Transverse colon (tissue), 4 donors: ENCODE data around the gene CSNK2B. TPM values are rescaled to one million over a fixed set of nuclear protein-coding genes. Genes with fewer than 3 reads are reported as not detected.
"Not testable (repeated sequence)": the region's sequence is repeated elsewhere in the genome, so short reads cannot be mapped to it uniquely, and the experiment has no call there.

Source experiments
- DNase-seq: peaks from one replicate; pipeline ENCODE4 v3.0.0-alpha.2; 2019
- H3K27ac ChIP-seq, 4 donors: fragments of 200-600 bp; sonication (generic); 2 replicates each; pipeline ENCODE4 v1.5.1; 2016 to 2018; ENCODE audit warnings: inconsistent platforms in 4 of 4
- H3K27me3 ChIP-seq: fragments of 200-600 bp; sonication (generic); 2 replicates; pipeline ENCODE4 v1.5.1; 2017; ENCODE audit warnings: inconsistent platforms
- H3K36me3 ChIP-seq, 4 donors: fragments of 200-600 bp; sonication (generic); 2 replicates each; pipeline ENCODE4 v1.5.1; 2017 to 2019; ENCODE audit warnings: inconsistent platforms in 4 of 4
- H3K4me1 ChIP-seq, 4 donors: fragments of 200-600 bp; sonication (generic); 2 replicates each; pipeline ENCODE4 v1.5.1; 2017 to 2020; ENCODE audit warnings: inconsistent platforms in 4 of 4
- H3K4me3 ChIP-seq, 4 donors: fragments of 200-600 bp; sonication (generic); 1 replicate in 1 of 4; 2 replicates in 3 of 4; pipeline versions ENCODE4 v1.5.1 to v1.6.1; 2017 to 2019; ENCODE audit warnings: inconsistent platforms in 4 of 4
- H3K9me3 ChIP-seq, 2 donors: fragments of 200-600 bp; sonication (generic); 2 replicates each; pipeline ENCODE4 v1.5.1; 2017 to 2019; ENCODE audit warnings: inconsistent platforms in 2 of 2
- CTCF ChIP-seq, 5 experiments: fragments of 200-600 bp in 3 of 5; fragments of 450-650 bp in 2 of 5; sonication (generic) in 3 of 5; IDR thresholded peaks; 1 replicate in 2 of 5; 2 replicates in 3 of 5; pipeline ENCODE4 v1.5.1; 2016 to 2017; ENCODE audit warnings: antibody characterized with exemption in 5 of 5, inconsistent platforms in 3 of 5, mild to moderate bottlenecking in 2 of 5, moderate library complexity in 1 of 5
- EP300 ChIP-seq: sonication (generic); formaldehyde crosslinking; IDR thresholded peaks from one replicate; pipeline ENCODE4 v1.6.1; 2017; ENCODE audit warnings: antibody characterized with exemption, low read depth
- POLR2A ChIP-seq: fragments of 450-650 bp; IDR thresholded peaks from one replicate; pipeline ENCODE4 v1.6.1; 2016; ENCODE audit warnings: antibody characterized with exemption, mild to moderate bottlenecking, moderate library complexity
- POLR2AphosphoS5 ChIP-seq, 3 donors: sonication (generic); formaldehyde crosslinking; IDR thresholded peaks; one replicate each; pipeline ENCODE4 v1.6.1; 2016; ENCODE audit warnings: antibody characterized with exemption in 3 of 3
- WGBS, 2 donors: methylation state at CpG; one replicate each; pipeline ENCODE4 v1.1.5; 2018; ENCODE audit warnings: low coverage in 1 of 2; 5-methylcytosine and 5-hydroxymethylcytosine counted together
- in situ Hi-C, 4 donors: fragments of 200-750 bp; cut with MboI; loops; one replicate each; pipeline versions ENCODE4 v1.15.0 to v1.15.1; 2017; ENCODE audit warnings: low sequenced_read_pairs in 3 of 4, low pct_ligation_motif_present in 1 of 4, low pct_unique_long_range_greater_than_20kb in 1 of 4
- intact Hi-C: fragments of 100-400 bp; cut with DNase I; formaldehyde crosslinking; loops from one replicate; pipeline ENCODE4 v1.15.1; 2023; ENCODE audit warnings: low total_unique reads
- total RNA-seq, 4 donors: library from RNA; depleted of rRNA; stranded (reverse); fragments of >200 nt; gene quantifications; one replicate each; pipeline ENCODE4 v1.1.0, GENCODE V29; 2016

The CSNK2B gene
- total RNA-seq, 4 donors from 2014 or later, result 182 to 231 (median 210) TPM

GRCh38 chr6:31705931-31706330, 40.1 kb downstream of the CSNK2B start:
- Histone ChIP-seq H3K4me1 (peaks cover 14 to 26% (median 19%) of the 10 kb centered on the region in 4 donors), H3K36me3 (no peaks in the 10 kb centered on the region), H3K9me3 (no peaks in the 10 kb centered on the region), H3K27ac (no peak overlapping the region), H3K4me3 (no peak overlapping the region), H3K27me3 (no peaks in the 10 kb centered on the region)
- no peak for DNase-seq
- in situ Hi-C loops (no loop called here), intact Hi-C loops (no loop called here)
- WGBS, 2 donors, result 90 to 91% methylated on average over 5 to 6 of the region's 6 CpGs
- TF ChIP-seq EP300 (no peak), POLR2A (no peak), POLR2AphosphoS5 (IDR thresholded peaks at IDR 0.05) (no peak), CTCF (IDR thresholded peaks at IDR 0.05) (no peak)

- no peaks in the 10 kb centered on the region for H3K27me3 ChIP-seq
Observed at GRCh38 chr6:31706599-31706998, 40.7 kb downstream of the CSNK2B start, which contains the start of gene LY6G6F. TSS of gene LY6G6F (plus strand) at chr6:31706866. CDS start at chr6:31706907, 41 bp downstream.

GRCh38 chr6:31707701-31708100, 41.8 kb downstream of the CSNK2B start:
- TF ChIP-seq CTCF (IDR thresholded peaks at IDR 0.05) (no peak), POLR2AphosphoS5 (IDR thresholded peaks at IDR 0.05) (no peak), POLR2A (no peak), EP300 (no peak)
- Histone ChIP-seq H3K27ac (no peak overlapping the region), H3K36me3 (no peaks in the 10 kb centered on the region), H3K9me3 (no peaks in the 10 kb centered on the region), H3K4me3 (no peak overlapping the region), H3K4me1 (peaks cover 0 to 15% (median 9%) of the 10 kb centered on the region in 4 donors), H3K27me3 (no peaks in the 10 kb centered on the region)
- in situ Hi-C loops (no loop called here), intact Hi-C loops (no loop called here)
- WGBS, 2 donors, result 86 to 100% methylated on average over 3 to 10 of the region's 10 CpGs
- DNase-seq, result no peak

More at GRCh38 chr6:31706599-31706998, 40.7 kb downstream of the CSNK2B start, which contains the start of gene LY6G6F:
- in situ Hi-C loops, result no loop called here
- H3K27ac ChIP-seq, result no peak within 1 kb of the TSS
- peaks cover 7 to 22% (median 17%) of the 10 kb centered on the region in 4 donors for H3K4me1 ChIP-seq
- no peaks in the 10 kb centered on the region for H3K9me3 ChIP-seq
- TF ChIP-seq POLR2A, result no peak
- TF ChIP-seq EP300, result no peak
- no peak for TF ChIP-seq POLR2AphosphoS5 (IDR thresholded peaks at IDR 0.05)
- TF ChIP-seq CTCF (IDR thresholded peaks at IDR 0.05), result no peak
- DNase-seq, result no peak
- no peaks in the 10 kb centered on the region for H3K36me3 ChIP-seq
- intact Hi-C loops, result no loop called here
- WGBS, 2 donors, result 70 to 100% methylated on average over 1 to 3 of the region's 3 CpGs
- H3K4me3 ChIP-seq, result no peak within 1 kb of the TSS

GRCh38 chr6:31708224-31708623, 42.3 kb downstream of the CSNK2B start:
- no peak for DNase-seq
- no peak overlapping the region for H3K27ac ChIP-seq
- H3K9me3 ChIP-seq, result no peaks in the 10 kb centered on the region
- no peaks in the 10 kb centered on the region for H3K36me3 ChIP-seq
- no peak overlapping the region for H3K4me3 ChIP-seq
- H3K4me1 ChIP-seq, result peaks cover 0 to 15% (median 9%) of the 10 kb centered on the region in 4 donors
- in situ Hi-C loops, result no loop called here
- intact Hi-C loops, result no loop called here
- 94 to 100% methylated on average over 2 to 3 of the region's 3 CpGs for WGBS, 2 donors
- TF ChIP-seq POLR2A (no peak), POLR2AphosphoS5 (IDR thresholded peaks at IDR 0.05) (no peak), CTCF (IDR thresholded peaks at IDR 0.05) (no peak), EP300 (no peak)
- H3K27me3 ChIP-seq, result no peaks in the 10 kb centered on the region

- DNase-seq, H3K27me3 ChIP-seq, in situ Hi-C loops, H3K4me3 ChIP-seq, H3K36me3 ChIP-seq, intact Hi-C loops, H3K27ac ChIP-seq, H3K9me3 ChIP-seq: not testable (repeated sequence)
- WGBS, 2 donors, result 90 to 95% methylated on average over 7 to 11 of the region's 11 CpGs
- H3K4me1 ChIP-seq, result peaks cover 0 to 16% (median 12%) of the 10 kb centered on the region in 4 donors
Observed at GRCh38 chr6:31709157-31709556, 43.3 kb downstream of the CSNK2B start.
